ENCODE results near the gene BLTP3B.

DNA sequence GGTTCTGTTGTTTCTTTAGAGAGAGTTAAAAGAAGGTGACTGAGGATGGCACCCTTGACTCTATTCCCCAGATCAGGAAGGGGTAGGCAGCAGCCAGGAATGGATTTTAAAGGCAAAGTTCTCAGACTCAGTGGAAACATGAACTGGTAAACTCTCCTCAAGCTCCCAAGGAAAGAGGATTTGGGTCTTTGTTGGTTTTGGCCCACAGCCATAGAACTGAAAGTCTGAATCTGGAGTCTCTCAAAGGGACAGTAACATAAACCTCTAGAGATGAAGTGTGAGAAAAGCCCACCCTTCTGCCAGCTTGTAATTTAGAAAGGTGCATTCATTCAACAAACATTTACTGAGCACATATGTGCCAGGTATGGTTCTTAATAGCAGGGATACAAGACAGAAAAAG is 28.6 kb upstream of the BLTP3B start:
- TF ChIP-seq POLR2A (IDR thresholded peaks at IDR 0.05; ENCODE audit: low read depth, low read length) (no peak), POLR2AphosphoS5 (IDR thresholded peaks at IDR 0.05; ENCODE audit: low read depth, low read length) (no peak), TAF1 (IDR thresholded peaks at IDR 0.05; ENCODE audit: borderline replicate concordance, low read depth, low read length) (no peak)

Data from GM12892 (cell line).